Kasumi-1 (cell line): ENCODE results near the gene RTN1.
A peak's percentile ranks its signal among the peaks of the same experiment; 100 is the strongest.

ENCODE experiments used
- DNase-seq, 2 experiments: peaks; one replicate each; lab custom pipeline; 2025; lab: John Stamatoyannopoulos, UW

The RTN1 gene

GRCh38 chr14:59788176-59788575 lies 82.4 kb downstream of the RTN1 start:
- no peak for DNase-seq

- DNase-seq, result no peak
Measured at GRCh38 chr14:59787045-59787674, 83.4 kb downstream of the RTN1 start.

GRCh38 chr14:59785629-59786028 lies 84.9 kb downstream of the RTN1 start:
- no peak for DNase-seq

DNA sequence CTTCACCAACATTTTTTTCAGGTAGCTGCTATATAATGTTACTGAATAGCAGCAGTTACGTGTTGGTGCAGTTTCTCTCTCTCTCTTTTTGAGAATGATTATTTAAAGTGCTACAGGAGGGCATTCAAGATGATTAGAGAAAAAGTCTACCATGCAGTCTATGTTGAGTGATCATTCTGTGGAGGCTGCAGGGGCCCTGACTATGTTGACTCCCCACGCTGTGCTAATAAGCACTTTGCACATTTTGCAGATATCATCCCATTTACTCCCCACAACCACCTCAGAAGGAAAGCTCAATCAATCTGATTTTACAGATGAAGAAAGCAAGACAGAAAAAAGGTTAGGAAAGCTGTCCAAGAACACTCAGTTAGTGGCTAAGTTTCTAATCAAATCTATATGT lies 87.8 kb downstream of the RTN1 start:
- DNase-seq, result no peak

GRCh38 chr14:59777006-59777579 lies 93.5 kb downstream of the RTN1 start:
- no peak for DNase-seq

DNA sequence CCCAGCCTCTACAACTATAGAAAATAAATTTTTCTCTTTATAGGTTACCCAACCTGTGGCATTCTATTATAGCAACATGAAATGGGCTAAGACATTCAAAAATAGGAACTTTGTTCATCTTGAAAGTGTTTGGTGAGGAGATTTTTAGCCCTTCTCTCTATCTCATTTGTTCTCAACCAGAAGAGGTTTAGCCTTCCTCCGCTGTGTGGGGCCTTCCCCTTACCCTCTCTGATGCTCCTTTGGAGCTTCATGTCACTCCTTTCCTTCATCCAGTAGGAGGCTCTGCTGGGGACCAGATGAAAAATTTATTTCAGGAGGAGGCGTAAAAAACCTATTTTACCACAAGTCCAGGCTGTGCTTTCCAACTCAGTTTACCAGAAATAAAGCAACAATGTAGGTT lies 94.1 kb downstream of the RTN1 start:
- no peak for DNase-seq

GRCh38 chr14:59772233-59772632 lies 98.3 kb downstream of the RTN1 start:
- DNase-seq, result peak; percentile 10 to 28

DNA sequence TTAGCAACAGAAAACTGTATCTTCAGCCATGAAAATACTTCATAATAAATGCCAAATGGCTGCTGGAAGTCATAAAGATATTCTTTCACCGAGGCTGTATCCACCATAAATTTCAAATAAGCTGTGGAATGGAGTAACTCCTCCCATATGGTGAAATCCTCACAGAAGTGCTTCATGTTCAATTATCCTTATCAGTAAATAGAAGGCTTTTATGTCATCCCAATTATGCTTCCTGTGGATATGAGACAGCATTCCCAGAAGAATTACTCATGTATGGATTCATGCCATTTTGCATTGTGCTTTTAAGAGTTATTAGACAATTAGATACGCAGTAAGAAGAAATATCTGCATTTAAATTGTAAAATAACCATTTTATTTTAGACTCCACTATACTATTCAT lies 99.0 kb downstream of the RTN1 start:
- DNase-seq, result no peak

DNA sequence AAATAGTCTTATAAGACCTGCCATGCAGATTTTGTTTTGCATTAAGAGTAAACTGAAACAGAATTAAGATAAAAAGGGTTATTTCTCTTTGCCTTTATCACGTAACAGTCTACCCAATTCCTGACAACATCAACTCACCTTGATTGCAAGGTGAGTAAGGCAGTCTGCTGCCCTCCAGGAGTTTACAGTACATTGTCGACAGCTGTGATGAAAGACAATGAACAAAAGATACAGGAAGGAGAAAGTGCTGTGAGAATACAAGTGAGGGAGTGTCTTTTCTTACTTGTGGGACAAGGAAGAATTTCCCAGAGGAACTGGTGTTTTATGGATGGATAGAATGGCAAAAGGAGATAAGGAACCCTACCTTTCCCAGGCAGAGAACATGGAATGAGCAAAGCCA lies 101.0 kb downstream of the RTN1 start:
- DNase-seq, result no peak

DNA sequence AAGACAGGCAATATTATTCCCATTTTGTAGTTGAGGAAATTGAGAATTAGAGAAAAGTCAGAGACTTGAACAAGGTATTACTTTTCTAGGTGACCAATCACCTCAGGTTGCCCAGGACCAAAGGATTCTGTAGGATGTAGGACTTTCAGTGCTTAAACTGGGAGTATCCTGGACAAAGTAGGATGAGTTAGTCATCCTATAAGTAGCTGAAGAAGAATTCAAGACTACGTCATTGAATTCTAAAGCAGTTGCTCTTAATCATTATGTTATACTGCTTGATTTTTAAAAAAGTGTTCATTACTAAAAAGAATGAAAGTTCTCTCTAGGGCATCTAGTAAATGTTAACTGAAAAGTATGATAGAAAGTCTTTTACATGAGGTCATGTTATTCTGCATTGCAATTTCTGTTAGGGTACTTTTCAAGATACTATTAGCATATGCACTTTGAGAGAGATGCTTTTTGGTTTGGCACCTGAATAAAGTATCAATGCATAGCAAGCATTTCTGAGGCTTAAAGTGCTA lies 101.7 kb downstream of the RTN1 start:
- DNase-seq, result no peak

- no peak for DNase-seq
Measured at GRCh38 chr14:59761851-59762250, 108.7 kb downstream of the RTN1 start.

DNA sequence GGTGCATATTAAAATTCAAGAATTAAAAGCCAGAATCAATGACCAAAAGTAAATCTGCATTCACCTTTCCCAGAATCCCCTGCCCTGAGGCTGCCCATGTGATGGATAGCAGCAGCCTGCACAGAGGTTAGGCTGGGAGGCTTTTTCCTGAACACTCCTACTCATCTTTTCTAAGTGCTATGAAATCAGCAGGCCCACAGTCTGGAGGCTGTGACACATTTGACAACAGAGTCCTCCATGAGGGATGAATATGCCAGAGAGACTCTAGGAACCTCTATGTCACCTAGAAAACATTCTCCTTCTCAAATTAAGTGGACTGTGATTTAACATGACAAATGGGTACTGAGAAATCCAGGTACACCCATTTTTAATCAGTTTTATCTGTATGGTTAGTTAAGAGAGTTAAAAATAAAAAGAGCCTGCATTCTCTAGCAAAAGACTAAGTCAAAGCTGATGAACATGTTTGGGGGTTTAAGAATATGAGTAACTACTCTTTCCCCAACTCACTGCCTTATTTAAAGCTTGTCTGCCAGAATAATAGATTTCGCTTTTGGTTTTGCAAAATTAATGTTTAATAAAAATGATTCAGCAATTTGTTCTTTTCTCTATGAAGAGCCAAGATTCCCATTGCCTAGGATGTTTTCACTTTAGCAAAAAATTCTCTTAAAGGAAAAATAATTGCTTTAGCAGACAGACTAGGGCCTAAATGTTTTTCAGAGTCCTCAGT lies 115.0 kb downstream of the RTN1 start:
- DNase-seq, result no peak

DNA sequence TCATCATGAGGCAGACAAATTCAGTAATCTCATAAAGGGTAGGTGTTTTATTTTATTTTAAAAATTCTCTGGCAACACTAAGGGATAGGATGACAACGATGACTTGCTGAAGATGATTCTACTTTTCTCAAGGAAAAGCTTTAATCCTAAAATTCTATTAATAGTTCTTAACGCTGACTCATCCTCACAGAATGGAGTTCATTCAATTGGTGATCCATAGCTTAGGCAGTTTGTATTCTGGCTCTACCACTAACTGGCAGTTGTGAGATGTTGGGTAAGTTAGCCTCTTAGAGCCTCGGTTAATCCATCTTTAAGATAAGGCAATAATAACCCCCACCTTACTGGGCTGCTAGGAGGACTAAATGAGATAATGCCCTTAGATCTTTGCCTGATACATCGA lies 116.3 kb downstream of the RTN1 start:
- no peak for DNase-seq

- no peak for DNase-seq
Measured at GRCh38 chr14:59753512-59753911, 117.1 kb downstream of the RTN1 start.

- DNase-seq, result no peak
Measured at GRCh38 chr14:59751578-59751977, 119.0 kb downstream of the RTN1 start.

DNA sequence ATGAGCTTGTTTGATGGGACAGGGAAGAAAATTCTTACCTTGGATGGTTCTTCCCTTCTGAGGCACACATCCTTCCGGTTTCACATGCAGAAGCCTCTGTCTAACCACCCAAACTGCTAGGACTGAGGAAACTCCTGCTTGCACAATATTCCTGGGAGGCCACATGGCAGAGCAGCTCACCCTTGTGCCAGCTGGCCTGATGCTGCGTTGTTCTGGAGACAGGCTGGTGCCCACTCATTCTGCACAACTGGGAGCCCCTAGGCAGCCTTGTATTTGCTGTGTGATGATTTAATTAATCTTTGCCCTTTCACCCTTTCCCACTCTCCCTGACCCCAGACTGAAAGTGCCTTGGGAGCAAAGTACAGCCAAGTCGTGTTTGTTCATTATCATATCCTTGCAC lies 130.8 kb downstream of the RTN1 start:
- peak; percentile 80 to 89 for DNase-seq

GRCh38 chr14:59728304-59728703 lies 142.3 kb downstream of the RTN1 start:
- no peak for DNase-seq

GRCh38 chr14:59727073-59727661 lies 143.4 kb downstream of the RTN1 start:
- DNase-seq, result no peak

DNA sequence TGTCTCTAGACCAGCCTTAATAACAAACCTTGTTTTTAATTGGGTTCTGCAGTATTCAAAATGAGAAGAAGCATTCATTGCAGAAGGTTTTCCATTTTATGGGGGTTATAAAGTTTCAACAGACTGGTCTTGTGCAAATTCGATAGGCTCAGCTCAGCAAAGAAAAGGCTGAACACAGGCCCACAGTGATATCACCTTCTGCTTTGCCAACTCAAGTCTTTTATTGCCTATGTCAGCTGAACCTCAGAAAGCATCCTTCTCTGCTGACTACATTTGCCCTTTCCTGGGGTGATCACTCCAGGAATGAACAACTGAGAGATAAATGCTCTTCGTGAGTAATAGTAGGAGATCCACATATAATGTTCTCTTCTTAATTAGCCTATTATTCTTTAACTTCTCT lies 159.5 kb downstream of the RTN1 start:
- DNase-seq, result no peak

DNA sequence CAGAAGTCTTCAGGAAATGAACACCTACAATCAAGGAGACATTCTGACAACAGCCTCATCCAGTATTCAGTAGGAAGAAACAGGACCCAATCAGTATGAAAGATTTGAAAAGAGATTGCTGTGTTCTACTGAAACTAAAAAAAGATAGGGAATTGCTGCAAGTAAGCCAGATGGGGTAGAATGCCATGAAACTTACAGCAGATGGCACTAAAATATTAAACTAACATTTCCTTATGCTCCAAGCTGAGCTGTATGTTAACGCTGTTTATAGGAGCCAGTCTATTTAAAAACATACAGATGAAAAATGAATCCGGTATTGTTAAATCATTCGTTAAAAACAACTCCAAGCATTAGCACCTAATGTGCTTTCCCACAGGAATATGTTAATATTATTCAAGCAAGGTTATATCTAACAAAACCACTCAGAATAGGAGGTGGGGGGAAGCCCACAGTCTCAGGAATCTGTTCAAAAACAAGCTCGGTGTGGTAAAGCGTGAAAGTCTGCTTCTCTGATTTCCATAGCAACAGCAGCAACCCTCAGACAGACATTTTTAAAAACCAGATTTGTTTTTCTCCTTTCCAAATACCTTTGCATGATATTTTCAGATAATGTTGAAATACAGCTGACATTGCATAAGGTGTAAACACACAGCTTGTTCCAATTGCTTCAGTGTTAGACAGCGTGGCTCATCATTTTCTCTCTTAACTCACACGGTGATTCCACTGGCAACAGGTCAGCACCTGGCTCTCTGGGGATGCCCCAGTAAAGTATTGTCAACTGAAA lies 162.6 kb downstream of the RTN1 start:
- DNase-seq, result peak in 1 of 2 experiments; percentile 9

DNA sequence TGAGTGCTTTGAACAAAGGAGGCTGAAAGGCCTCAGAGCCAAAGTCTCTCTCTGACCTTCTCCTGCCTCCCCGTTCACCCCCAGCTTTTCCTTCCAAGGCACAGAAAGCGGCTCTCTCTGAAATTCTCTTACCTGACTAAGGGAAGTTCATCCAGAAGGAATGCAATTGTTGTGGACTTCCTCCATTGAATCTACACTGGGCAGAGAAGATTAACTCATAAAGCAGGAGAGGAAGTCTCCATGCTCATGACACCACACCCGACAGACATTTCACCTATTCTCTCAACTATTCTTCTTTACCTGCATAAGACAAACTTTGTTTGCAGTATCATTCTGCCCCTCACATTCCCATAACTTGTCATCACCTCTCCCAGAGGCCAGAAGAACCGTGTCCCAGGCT lies 164.7 kb downstream of the RTN1 start:
- DNase-seq, result no peak

DNA sequence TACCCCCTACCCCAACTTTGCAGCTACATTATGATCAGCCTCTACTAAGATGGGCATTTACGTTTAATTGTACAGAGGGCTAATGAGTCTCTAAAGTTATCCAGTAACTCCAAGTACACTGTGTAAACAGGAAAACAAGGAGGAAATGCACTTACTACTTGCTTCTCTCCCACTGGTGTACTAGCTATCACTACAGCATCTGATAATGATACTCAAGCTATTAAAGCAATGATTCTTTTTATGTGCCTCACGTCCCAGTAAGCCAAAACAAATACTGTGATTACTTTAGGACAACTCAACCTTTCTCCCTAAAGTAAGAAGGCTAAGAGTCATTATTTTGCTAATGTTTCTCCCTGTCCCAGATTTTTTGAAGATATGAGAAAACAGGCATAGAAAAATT lies 165.3 kb downstream of the RTN1 start:
- no peak for DNase-seq
